Coronary artery (tissue), 2 donors: ENCODE data around the gene TMEM53.

Source experiments
- DNase-seq: peaks from one replicate; pipeline ENCODE4 v3.0.0-alpha.2; 2017; ENCODE audit warnings: low spot score
- H3K27ac ChIP-seq, 2 donors: fragments of 200-600 bp; sonication (generic); one replicate each; pipeline ENCODE4 v1.5.1; 2016 to 2019
- H3K4me3 ChIP-seq: fragments of 200-600 bp; sonication (generic); 2 replicates; pipeline ENCODE4 v1.5.1; 2016; ENCODE audit warnings: mild to moderate bottlenecking, moderate library complexity
- TF ChIP-seq, protein P1 (sequence below): fragments of 200-600 bp; sonication (generic); IDR thresholded peaks from one replicate; pipeline ENCODE4 v1.5.1; 2019; ENCODE audit warnings: antibody characterized with exemption

The TMEM53 gene

DNA sequence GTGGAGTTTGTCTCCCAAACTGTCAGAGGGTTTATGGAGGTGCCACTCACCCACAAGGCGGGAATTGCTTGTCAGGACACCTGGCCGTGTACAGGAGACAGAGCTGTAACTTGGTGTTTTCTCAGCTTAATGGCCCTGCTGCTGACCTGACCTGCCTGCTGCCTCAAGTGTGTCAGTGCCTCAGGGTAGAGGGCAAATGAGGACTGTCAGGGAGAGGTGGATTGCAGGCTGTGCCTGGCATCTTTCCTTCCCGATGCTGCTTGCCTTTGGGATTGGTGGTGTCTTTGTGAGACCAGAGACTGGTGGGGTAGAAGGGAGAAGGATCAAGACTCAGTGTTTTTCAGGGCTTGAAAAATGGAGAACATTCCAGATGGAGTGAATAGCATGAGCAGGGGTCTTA, 31.4 kb downstream of the TMEM53 start:
- no peak for DNase-seq
- H3K4me3 ChIP-seq, result no peak overlapping the region
- TF ChIP-seq, protein P1, sequence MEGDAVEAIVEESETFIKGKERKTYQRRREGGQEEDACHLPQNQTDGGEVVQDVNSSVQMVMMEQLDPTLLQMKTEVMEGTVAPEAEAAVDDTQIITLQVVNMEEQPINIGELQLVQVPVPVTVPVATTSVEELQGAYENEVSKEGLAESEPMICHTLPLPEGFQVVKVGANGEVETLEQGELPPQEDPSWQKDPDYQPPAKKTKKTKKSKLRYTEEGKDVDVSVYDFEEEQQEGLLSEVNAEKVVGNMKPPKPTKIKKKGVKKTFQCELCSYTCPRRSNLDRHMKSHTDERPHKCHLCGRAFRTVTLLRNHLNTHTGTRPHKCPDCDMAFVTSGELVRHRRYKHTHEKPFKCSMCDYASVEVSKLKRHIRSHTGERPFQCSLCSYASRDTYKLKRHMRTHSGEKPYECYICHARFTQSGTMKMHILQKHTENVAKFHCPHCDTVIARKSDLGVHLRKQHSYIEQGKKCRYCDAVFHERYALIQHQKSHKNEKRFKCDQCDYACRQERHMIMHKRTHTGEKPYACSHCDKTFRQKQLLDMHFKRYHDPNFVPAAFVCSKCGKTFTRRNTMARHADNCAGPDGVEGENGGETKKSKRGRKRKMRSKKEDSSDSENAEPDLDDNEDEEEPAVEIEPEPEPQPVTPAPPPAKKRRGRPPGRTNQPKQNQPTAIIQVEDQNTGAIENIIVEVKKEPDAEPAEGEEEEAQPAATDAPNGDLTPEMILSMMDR, result no peak
- H3K27ac ChIP-seq, result no peak overlapping the region

DNA sequence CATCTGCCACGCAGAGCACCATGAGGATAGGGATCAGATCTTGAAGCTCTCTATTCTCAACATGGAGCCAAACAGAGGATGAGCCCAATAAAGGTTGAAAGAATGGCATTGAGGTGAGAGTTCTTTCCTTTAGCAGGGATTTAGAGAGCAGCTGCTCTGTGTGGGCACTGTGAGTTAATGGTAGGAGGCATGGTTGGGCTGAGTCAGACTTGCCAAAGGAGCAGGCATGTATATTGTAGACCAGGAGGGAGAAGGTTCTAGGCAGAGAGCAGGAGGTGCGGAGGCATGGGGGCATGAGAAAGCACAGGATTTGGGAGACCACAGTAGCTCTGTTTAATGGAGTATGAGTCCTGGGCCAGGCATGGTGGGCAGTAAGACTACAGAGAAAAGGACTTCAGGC, 32.0 kb downstream of the TMEM53 start:
- Histone ChIP-seq H3K27ac (no peak overlapping the region), H3K4me3 (no peak overlapping the region)
- TF ChIP-seq, protein P1, result no peak
- no peak for DNase-seq

DNA sequence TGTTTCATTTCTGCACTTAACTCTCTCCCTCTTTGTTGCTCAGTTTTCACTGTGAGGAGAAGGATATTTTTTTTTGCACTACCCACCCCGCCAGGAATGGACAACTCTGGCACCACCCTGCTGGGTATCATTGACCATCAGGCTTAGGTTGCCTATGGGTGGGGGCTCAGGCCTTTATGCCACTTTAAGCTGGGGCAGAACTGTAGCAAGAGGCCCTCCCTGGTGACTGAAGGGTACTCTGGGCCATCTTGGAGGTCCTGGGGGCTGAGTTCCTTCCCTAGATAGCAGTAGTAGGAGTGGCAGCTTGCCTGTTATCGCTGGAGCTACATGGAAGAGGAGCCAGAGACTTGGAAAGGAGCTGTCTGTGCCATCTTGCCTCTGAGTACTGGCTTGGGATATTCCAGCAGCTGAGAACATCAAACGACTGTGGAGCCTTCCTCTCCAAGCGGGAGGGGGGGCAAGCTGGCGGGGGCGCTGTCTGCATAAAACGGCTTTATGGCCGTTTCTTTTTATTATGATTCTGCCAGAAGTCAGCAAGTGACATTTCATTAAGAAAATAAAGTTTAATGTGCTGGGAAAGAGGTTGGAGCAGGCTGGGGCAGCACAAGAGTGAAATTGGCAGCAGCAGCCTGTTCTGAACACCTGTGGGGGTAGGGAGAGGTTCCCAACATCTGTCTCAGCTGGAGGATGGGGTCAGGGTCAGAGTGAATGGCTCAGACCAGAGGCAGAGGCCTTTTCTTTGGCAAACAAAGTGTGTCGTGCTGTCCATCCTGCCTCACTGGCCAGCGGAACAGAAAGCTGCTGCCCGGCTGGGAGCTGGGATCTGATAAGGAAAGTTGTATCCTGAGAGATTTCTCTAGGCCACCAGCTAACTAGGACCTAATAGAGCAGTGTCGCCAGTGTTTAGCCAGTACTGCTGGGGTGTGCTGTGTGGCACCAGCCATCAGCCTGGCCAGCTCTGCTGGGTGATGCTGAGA, 32.9 kb downstream of the TMEM53 start:
- TF ChIP-seq, protein P1, result no peak
- no peak for DNase-seq
- no peak overlapping the region for H3K27ac ChIP-seq
- no peak overlapping the region for H3K4me3 ChIP-seq

DNA sequence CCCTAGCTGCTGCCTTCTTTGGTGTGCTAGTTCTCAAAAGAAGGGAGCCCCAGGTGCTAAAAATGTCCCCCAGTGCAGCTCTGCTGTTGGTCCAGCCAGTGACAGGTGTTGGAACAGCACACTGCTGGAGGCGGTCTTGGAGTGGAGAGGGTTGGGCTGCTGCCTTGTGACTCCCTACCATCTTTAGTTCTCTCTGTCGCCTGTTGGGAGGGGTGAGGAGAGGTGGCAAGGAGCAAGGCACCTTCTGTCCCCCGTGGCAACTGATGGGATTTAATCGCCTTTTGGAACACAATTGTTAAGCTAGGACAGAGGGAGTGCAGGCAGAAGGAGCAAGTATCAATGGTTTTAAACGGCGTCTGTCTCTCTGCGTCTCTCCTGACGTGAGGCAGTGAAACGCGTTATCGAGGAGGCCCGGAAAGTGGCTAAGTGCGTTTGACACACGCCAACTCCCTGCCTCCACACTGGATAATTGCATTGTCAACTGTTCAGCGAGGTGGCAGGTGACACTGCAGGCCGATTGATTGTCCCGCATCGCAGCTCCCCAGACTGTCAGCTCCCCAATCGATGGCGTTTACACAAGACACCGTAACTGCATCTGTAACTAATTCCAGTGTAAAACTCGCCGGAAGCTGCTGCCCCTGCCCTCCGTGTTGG, 34.0 kb downstream of the TMEM53 start:
- no peak overlapping the region for H3K27ac ChIP-seq
- no peak for DNase-seq
- TF ChIP-seq, protein P1, result no peak
- H3K4me3 ChIP-seq, result no peak overlapping the region

DNA sequence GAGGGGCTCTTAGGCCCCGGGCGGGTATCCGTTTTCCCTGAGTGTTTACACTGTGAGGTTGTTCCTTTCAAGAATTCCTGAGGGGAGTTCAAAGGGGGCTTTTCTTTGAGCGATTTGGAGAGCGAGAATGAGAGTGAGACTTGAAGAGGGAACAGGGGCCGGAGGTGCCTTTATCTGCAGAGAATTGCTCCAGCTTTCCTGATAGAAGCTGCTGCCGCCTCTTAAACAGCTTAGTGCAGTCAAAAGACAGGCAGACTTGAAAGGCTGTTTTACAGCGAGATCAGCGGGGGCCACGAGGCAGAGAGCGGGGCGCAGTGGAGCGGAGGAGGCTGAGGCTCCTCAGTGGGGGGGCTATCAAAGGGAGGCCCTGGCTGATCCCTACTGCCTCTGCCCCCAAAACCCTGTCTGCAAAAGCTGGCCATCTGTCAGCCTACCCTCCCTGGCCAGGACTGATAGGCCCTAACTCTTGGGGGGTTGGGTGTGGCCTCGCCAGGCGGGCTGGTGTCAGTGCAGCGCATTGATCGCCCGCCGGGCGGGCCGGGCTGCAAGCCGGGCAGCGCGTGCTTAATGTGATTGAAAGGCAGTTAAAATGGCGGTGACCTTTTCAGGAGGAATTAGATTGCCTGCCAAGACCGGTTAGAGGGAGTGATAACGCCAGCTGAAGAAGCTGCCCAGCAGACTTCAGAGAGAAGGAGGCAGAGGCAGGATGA, 36.4 kb downstream of the TMEM53 start:
- Histone ChIP-seq H3K27ac (no peak overlapping the region), H3K4me3 (no peak overlapping the region)
- DNase-seq, result no peak
- TF ChIP-seq, protein P1, result no peak

DNA sequence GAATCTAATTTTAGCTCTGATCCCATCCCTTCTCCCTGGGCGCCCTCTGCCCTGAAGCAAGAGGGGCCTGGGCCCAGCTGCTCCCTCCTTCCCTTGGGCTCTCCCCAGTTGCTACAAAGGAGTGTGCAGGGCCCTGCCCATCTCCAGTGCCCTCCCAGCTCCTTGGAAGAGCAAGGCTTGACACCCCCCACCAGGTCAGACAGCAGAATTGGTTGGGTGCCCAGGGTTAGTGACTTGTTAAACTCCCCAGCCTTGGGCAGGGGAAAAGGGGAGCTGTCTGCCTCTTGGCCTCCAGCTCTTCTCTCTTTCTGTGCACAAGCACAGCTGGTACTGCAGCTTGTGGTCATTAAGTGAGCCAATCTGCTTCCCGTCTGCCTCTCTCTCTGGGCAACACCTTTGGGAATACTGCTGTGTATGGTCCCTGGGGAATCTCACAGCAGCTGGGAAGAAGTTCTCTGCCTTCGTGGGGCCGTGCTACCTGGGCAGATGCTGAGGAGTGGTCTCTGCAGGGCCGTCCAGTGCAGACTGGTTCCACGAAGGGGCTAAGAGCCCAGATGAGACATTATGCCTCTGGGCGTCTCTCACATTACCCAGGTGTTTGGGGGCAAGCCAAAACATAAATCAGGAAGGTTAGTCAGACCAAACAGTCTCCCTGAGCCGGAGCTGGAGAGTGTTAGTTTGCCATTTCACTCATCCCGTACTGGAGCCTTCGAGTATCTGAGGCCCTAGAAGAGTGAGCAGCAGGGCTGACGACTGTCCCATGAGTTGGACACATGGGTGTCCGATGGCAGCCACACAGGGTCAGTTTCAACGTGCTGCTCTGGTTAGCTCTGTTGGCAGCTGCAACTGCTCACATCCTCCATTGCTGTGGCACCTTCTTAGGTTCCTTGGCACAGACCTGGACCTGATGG, 37.3 kb downstream of the TMEM53 start:
- TF ChIP-seq, protein P1, result no peak
- DNase-seq, result no peak
- H3K4me3 ChIP-seq, result no peak overlapping the region
- no peak overlapping the region for H3K27ac ChIP-seq
